K562 (cell line): ENCODE measurements around the gene RIC8B. TPM values are rescaled to one million over a fixed set of nuclear protein-coding genes. Genes with fewer than 3 reads are reported as not detected.

ENCODE experiments used
- CBFA2T2 ChIP-seq: fragments of 450-650 bp; conservative IDR thresholded peaks from 2 replicates; pipeline ENCODE4 v1.6.1; 2017; ENCODE audit warnings: mild to moderate bottlenecking
- HDGF ChIP-seq: fragments of 450-650 bp; IDR thresholded peaks from 2 replicates; pipeline ENCODE4 v1.6.1; 2016
- HLTF ChIP-seq: fragments of 450-650 bp; IDR thresholded peaks from 2 replicates; pipeline ENCODE4 v1.6.1; 2016
- KLF6 ChIP-seq: fragments of 250-450 bp; sonication (Bioruptor Pico); IDR thresholded peaks from 2 replicates; pipeline ENCODE4 v1.4.0; 2020; ENCODE audit warnings: mild to moderate bottlenecking, moderate library complexity, borderline replicate concordance
- NCOA1 ChIP-seq: fragments of 450-650 bp; IDR thresholded peaks from 2 replicates; pipeline ENCODE4 v1.6.1; 2016; ENCODE audit warnings: low read depth
- SREBF1 ChIP-seq: fragments of 150-350 bp; IDR thresholded peaks from 2 replicates; pipeline ENCODE4 v1.6.1; 2014; ENCODE audit warnings: antibody characterized with exemption, low read depth, low read length, borderline replicate concordance
- ZNF253 ChIP-seq: fragments of 250-450 bp; sonication (Bioruptor Pico); conservative IDR thresholded peaks from 2 replicates; pipeline ENCODE4 v1.6.1; 2021; ENCODE audit warnings: mild to moderate bottlenecking
- ZNF3 ChIP-seq: fragments of 250-450 bp; sonication (Bioruptor Pico); IDR thresholded peaks from 2 replicates; pipeline ENCODE4 v1.5.0; 2021; ENCODE audit warnings: mild to moderate bottlenecking, moderate library complexity
- polyA plus RNA-seq, 8 experiments: library from polyadenylated mRNA; depleted of rRNA in 4 of 8; stranded (reverse) in 5 of 8; unstranded in 3 of 8; fragments of >200 nt; fragmentation: Nextera tagmentation in 2 of 8; fragmentation: Illumina TruSeq in 1 of 8; extraction: Ambion mirVana in 2 of 8; extraction: Trizol in 1 of 8; gene quantifications; 2 replicates each; pipeline versions ENCODE4 v1.2.1 to v1.2.3, GENCODE V29; 2011 to 2014; ENCODE audit warnings: inconsistent platforms in 1 of 8, missing spikeins in 1 of 8
- total RNA-seq, 7 experiments: library from RNA; depleted of rRNA in 6 of 7; stranded (reverse); fragments of >200 nt in 6 of 7; fragmentation: Illumina TruSeq in 2 of 7; extraction: Trizol in 2 of 7; gene quantifications; 2 replicates each; pipeline versions ENCODE4 v1.2.1 to v1.2.3, GENCODE V29; 2011 to 2021; ENCODE audit warnings: low replicate concordance in 1 of 7
- TF ChIP-seq, protein P1 (sequence below): IDR thresholded peaks from 3 replicates; pipeline ENCODE4 v1.6.1; 2011; ENCODE audit warnings: borderline replicate concordance, mild to moderate bottlenecking; ENCODE audit not compliant: insufficient read length, insufficient read depth
- TF ChIP-seq, protein P2 (sequence below): fragments of 450-650 bp; IDR thresholded peaks from 2 replicates; pipeline ENCODE4 v1.6.1; 2016; ENCODE audit warnings: low read depth, mild to moderate bottlenecking, moderate library complexity
- TF ChIP-seq, protein P3 (sequence below): sonication (generic); formaldehyde crosslinking; IDR thresholded peaks from 2 replicates; pipeline ENCODE4 v1.8.0; 2022; ENCODE audit warnings: missing genetic modification reagents, mild to moderate bottlenecking, borderline replicate concordance
- TF ChIP-seq, protein P4 (sequence below), 2 experiments: fragments of 450-650 bp in 1 of 2; sonication (generic) in 1 of 2; formaldehyde crosslinking in 1 of 2; IDR thresholded peaks; 2 replicates each; pipeline versions ENCODE4 v1.7.1 to v1.9.0; 2016 to 2022; ENCODE audit warnings: inconsistent platforms in 1 of 2, mild to moderate bottlenecking in 1 of 2, missing genetic modification reagents in 1 of 2

RIC8B gene
- total and polyA plus RNA-seq, 9 of the 15 experiments (the other 6 are each of a cell fraction or from before 2014, with no cell fraction given), result 0.92 to 8.1 (median 4.8) TPM

DNA sequence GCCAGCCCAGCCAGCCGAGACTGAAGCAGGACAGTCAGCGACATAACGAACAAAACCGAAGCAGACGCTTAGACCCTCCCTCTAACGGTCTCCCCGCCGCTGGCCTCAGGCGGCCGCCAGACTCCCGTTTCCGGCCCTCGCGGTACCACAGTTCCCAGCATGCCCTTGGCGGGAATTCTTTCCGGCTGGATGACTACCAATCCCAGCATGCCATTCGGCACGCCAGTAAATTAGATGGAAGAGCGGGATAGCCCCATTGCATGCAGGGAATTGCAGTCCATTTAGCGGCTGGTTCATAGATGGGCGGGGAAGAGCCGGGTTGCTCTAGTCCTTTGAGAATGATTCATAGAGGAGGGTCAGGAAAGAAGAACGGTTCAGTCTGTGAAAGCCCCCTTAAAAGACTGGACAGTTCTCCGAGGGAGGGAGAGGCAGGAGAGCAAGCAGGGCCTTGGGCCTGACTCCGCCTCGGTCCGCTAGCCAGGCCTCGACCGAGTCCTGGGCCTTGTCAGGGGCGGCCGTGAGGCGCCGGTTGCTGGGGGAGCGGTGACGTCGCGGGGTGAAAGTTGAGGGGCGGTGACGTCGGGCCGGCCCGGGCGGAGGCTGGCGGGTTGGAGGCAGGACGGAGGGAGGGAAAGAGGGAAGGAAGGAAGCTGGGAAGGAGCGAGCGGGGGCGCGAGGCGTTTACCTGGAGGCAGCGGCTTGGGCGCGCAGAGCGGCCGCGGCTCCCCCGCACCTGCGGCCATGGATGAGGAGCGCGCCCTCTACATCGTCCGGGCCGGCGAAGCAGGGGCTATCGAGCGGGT is at the start of gene RIC8B (continued):
- TF ChIP-seq, protein P1, sequence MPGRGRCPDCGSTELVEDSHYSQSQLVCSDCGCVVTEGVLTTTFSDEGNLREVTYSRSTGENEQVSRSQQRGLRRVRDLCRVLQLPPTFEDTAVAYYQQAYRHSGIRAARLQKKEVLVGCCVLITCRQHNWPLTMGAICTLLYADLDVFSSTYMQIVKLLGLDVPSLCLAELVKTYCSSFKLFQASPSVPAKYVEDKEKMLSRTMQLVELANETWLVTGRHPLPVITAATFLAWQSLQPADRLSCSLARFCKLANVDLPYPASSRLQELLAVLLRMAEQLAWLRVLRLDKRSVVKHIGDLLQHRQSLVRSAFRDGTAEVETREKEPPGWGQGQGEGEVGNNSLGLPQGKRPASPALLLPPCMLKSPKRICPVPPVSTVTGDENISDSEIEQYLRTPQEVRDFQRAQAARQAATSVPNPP, result no peak
- no peak for TF ChIP-seq ZNF253 (CRISPR knock-in tag)
- no peak for TF ChIP-seq CBFA2T2
- TF ChIP-seq HDGF, result 0 out of 2 replicates have a peak, but pooled peaks have one; percentile 73
- peak; percentile 56; the same call in 1 of the 2 replicates for TF ChIP-seq SREBF1
- no peak for TF ChIP-seq ZNF3 (CRISPR knock-in tag)
- TF ChIP-seq, protein P2, sequence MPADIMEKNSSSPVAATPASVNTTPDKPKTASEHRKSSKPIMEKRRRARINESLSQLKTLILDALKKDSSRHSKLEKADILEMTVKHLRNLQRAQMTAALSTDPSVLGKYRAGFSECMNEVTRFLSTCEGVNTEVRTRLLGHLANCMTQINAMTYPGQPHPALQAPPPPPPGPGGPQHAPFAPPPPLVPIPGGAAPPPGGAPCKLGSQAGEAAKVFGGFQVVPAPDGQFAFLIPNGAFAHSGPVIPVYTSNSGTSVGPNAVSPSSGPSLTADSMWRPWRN, result no peak
- TF ChIP-seq, protein P3, sequence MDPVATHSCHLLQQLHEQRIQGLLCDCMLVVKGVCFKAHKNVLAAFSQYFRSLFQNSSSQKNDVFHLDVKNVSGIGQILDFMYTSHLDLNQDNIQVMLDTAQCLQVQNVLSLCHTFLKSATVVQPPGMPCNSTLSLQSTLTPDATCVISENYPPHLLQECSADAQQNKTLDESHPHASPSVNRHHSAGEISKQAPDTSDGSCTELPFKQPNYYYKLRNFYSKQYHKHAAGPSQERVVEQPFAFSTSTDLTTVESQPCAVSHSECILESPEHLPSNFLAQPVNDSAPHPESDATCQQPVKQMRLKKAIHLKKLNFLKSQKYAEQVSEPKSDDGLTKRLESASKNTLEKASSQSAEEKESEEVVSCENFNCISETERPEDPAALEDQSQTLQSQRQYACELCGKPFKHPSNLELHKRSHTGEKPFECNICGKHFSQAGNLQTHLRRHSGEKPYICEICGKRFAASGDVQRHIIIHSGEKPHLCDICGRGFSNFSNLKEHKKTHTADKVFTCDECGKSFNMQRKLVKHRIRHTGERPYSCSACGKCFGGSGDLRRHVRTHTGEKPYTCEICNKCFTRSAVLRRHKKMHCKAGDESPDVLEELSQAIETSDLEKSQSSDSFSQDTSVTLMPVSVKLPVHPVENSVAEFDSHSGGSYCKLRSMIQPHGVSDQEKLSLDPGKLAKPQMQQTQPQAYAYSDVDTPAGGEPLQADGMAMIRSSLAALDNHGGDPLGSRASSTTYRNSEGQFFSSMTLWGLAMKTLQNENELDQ (CRISPR knock-in tag), result no peak
- no peak for TF ChIP-seq NCOA1
- TF ChIP-seq, protein P4, sequence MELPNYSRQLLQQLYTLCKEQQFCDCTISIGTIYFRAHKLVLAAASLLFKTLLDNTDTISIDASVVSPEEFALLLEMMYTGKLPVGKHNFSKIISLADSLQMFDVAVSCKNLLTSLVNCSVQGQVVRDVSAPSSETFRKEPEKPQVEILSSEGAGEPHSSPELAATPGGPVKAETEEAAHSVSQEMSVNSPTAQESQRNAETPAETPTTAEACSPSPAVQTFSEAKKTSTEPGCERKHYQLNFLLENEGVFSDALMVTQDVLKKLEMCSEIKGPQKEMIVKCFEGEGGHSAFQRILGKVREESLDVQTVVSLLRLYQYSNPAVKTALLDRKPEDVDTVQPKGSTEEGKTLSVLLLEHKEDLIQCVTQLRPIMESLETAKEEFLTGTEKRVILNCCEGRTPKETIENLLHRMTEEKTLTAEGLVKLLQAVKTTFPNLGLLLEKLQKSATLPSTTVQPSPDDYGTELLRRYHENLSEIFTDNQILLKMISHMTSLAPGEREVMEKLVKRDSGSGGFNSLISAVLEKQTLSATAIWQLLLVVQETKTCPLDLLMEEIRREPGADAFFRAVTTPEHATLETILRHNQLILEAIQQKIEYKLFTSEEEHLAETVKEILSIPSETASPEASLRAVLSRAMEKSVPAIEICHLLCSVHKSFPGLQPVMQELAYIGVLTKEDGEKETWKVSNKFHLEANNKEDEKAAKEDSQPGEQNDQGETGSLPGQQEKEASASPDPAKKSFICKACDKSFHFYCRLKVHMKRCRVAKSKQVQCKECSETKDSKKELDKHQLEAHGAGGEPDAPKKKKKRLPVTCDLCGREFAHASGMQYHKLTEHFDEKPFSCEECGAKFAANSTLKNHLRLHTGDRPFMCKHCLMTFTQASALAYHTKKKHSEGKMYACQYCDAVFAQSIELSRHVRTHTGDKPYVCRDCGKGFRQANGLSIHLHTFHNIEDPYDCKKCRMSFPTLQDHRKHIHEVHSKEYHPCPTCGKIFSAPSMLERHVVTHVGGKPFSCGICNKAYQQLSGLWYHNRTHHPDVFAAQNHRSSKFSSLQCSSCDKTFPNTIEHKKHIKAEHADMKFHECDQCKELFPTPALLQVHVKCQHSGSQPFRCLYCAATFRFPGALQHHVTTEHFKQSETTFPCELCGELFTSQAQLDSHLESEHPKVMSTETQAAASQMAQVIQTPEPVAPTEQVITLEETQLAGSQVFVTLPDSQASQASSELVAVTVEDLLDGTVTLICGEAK (IDR thresholded peaks at IDR 0.05), result peak; percentile 82
- TF ChIP-seq, protein P4 (CRISPR knock-in tag; IDR thresholded peaks at IDR 0.05), result no peak
- TF ChIP-seq KLF6, result no peak
- no peak; the same call in 1 of the 2 replicates for TF ChIP-seq HLTF
